Activated CD8-positive, alpha-beta memory T cell treated with anti-CD3 and anti-CD28 coated beads for 48 hours (primary cell): ENCODE measurements around the gene MAP4K2.

Experiments used
- DNase-seq, 3 experiments: peaks; one replicate each; pipeline ENCODE4 v3.0.0-alpha.2; 2020; ENCODE audit warnings: low read depth in 2 of 3, low spot score in 2 of 3

The MAP4K2 gene

DNA sequence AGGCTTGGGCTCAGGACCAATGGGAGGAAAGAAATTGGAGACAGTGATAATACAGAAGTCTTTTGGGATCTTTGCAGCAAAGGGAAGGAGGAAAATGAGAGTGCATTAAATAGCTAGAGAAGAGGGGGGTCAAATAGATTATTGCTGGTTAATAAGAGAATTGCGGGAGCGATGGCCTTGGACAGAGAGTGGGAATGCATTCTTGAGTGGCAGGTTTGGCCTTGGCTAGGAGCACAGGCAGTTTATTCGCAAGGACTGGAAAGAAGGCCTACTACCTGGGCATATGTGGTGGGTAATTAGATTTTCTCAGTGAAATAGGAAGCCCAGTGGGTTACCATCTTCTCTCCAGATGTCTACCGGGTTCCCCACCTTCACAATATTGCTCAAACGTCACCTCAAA, 10.8 kb upstream of the MAP4K2 start:
- no peak for DNase-seq

DNA sequence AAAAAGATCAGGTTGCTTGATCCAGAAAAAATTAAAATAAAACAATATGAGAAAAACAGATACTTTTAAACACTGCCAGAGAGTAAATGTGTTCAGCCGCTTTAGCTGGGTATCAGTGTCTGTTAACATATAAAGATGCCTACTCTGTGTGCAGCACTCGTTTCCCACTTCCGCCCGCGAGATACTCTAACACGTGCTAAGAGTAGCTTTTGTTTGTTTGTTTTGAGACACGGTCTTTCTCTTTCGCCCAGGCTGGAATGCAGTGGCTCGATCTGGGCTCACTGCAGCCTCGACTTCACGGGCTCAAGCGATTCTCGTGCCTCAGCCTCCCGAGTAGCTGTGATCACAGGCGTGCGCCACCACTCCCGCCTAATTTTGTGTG, 7.9 kb upstream of the MAP4K2 start:
- DNase-seq = no peak

DNA sequence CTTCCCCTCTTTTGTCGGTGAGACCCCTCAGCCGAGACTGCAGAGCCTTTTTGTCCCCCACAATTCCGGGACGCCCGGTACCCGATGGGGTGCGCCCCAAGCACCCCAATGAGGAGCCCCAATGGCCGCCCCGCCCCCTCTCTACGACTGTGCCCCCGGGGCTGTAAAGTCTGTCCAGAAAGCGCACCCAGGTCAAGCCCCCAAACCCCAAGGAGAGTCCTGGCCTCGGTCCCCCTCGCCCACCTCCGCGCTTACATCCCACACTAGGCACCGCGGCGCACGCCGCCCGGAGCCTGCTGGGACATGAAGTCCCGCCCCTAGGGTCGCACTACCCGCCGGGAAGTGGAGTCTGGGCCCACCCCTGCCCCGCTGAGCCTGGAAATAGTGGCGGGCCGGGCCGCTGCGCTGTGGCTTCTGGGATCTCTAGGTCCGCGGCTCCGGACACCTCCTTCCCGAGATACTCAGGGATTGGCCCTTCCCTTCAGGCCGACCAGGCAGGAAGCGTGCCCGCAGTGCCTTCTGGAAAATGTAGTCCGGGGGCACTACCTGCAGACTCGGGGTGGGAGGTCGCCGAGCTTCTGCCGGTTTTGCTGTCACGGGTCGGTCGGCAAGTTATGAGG, 7.4 kb upstream of the MAP4K2 start, which contains the start of gene MEN1:
Gene MEN1, minus strand, starts transcription at position 281 of the 620 bp plus-strand sequence. CDS start 442 bp downstream, outside the sequence.
- DNase-seq = peak; percentile 66 to 76 (median 71)

DNA sequence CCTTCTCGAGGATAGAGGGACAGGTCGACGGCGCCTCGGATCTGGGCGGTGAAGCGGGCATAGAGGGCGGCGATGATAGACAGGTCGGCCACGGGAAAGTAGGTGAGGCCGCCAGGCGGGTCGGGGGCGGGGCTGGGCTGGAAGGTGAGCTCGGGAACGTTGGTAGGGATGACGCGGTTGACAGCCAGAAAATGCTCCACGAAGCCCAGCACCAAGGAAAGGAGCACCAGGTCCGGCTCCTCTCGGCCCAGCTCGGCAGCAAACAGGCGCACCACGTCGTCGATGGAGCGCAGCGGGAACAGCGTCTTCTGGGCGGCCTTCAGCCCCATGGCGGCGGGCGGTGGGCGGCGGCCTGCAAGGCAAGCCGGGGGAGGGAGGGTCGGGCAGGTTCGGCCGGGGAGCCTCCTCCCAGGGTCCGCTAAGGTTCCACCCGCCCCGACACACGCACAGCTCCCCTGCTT, 6.8 kb upstream of the MAP4K2 start:
- no peak for DNase-seq

DNA sequence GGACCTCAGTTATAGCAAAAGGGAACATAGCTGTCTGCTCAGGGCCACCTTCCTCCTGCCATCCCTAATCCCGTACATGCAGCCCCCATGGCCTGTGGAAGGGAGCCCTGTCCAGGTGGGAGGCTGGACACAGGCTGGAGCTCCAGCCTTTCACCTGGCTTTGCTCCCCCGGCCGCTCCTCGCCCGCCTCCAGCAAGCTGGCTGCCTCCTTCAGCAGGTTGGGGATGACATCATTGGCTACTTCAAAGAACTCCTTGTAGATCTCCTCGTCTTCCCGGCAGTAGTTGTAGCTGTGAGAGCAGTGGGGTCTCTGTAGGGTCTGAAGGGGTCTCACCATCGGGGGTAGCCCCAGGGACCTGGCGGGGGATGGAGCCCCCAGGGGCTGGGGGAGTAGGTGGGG, 2.5 kb upstream of the MAP4K2 start:
- no peak for DNase-seq

DNA sequence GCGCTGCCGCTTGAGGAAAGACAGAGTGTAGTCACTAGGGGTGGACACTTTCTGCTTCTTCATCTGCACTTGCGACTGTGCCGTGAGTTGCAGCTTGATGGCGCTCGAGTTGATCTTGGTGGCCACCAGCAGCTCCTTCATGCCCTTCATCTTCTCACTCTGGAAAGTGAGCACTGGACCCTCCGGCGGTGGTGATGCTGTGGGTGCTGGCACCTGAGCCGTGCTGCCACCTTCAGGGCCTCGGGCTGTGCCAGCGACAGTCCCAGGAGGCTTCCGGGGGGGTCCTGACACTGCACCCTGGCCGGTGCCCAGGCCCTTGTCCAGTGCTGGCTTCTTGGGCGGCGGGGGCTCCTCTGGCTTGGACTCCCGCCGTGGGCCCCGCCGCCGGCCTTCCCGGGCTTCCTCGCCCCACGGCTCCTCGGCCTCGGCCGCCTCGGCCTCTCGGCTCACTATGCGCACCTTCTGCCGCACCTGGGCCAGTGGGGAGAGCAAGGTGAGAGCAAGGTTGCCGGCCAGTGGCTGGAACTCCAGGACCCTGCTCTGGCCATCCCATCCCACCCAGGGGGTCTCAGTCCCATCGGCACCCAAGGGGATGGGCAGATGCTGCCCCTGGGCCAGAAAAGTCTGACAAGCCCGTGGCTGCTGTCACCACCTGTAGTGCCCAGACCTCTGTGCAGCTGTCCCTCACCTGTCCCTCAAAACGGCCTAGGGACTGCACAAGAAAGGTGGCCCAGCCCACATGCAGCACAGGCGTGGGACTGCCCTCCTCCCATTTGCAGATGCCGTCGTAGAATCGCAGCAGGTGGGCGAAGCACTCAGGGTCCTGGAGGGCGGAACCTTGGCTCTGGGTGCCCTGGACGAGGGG, 1.6 kb upstream of the MAP4K2 start:
- no peak for DNase-seq

DNA sequence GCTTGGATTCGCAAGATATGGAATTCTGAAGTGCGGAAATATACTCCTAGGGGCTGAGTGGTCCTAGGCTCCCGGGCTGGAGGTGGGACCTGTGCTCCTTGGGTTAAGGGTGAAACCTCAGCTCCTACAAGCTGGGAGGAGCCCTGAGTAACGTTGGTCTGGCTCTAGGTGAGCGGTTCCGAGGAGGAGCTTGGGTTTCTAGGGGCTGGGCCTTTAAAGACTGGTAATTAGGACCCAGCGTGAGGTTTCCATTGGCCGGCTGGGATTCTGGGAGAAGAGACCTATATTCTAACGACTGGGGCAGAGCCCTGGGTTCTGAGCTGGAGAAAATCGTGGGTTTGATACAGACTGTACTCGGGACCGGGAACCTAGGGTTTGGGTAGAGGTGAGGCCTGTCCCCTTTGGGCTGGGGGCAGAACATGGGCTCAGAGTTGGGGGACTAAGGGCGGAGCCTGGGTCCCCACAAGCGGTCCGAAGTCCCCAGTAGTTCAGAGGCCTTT, 882 bp upstream of the MAP4K2 start:
- DNase-seq = no peak

DNA sequence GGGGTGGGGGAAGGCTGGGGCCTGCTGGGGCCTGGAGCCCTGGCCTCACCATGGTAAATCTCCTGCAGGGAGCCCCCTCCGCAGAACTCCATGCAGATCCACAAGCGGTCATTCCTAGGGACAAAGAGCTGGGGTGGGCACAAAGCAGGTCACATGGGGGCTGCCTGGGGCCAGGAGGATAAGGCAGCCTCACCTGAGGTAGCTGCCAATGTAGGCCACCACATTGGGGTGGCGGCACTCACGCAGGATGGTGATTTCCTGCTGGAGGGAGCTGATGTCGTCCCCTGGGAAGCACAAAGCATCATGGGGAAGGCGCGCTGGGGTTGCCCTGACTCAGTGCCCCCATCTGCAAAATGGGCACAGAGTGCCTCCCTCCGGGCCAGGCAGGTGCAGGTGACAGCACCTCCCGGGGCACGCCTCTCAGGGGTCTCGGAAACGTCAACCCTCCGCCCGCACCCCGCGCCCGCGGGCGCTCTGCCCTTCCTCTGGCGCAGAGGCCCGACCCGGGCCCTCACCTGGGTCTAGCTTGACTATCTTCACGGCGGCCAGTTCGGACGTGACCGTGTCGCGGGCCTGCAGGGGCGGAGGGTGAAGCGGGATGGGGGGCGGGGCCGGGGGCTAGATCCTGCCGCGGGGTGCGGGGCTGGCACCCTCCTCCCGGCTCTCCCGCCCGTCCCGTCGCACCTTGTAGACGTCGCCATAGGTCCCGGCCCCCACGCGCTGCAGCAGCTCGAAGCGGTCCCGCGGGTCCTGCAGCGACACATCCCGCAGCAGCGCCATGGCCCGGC, 450 bp downstream of the MAP4K2 start:
- no peak for DNase-seq

DNA sequence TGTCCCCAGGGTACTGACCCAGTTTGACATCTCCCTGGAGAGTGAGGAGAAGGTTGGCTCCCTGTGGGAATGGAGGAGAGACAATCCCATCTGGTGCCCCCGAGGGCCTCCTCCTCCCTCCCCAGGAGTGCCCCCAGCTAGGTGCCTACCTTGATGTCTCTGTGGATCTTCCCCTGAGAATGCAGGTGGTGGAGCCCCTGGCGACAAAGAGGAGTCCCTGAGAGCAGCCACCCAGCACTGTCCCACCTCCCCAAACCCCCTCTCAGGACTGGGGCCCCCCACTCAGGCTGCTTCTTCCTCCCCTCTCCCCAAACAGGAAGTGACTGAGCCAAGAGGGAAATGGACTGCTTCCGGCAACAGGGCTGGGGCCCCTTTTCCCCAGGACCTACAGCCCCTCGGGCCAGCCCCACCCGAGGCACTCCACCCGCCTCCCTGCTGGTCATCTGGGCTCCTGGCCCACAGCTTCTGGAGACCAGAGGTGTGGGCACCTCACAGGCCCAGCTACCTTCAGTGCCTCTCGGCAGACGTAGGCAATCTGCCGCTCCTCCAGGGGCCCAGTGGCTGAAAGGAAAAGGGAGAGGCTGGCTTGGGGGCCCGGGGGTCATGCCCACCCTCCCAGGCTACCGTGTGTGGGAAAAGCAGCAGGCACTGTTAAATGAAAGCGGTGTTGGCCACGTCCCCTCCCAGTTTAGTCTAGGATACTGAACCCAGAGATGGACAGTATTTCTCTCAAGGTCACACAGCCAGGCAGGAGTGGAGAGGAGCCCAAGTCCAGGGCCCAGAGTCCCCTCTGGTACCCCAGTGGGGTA, 1.2 kb downstream of the MAP4K2 start:
- DNase-seq = no peak

DNA sequence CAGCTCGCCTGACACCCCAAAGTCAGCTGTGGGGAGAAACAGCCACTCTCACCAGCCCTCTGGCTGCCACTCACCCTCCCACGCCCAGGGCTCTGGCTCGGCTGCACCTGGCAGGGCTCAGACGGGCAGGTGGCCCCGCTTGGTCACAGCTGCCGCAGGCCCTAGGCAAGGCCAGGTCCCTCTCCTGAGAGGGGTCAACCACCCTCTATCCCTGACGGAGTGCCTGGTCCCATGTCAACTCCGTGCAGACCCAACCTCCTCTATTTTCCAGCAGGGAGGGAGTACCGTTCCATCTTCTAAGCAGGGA, 1.9 kb downstream of the MAP4K2 start:
- no peak for DNase-seq

DNA sequence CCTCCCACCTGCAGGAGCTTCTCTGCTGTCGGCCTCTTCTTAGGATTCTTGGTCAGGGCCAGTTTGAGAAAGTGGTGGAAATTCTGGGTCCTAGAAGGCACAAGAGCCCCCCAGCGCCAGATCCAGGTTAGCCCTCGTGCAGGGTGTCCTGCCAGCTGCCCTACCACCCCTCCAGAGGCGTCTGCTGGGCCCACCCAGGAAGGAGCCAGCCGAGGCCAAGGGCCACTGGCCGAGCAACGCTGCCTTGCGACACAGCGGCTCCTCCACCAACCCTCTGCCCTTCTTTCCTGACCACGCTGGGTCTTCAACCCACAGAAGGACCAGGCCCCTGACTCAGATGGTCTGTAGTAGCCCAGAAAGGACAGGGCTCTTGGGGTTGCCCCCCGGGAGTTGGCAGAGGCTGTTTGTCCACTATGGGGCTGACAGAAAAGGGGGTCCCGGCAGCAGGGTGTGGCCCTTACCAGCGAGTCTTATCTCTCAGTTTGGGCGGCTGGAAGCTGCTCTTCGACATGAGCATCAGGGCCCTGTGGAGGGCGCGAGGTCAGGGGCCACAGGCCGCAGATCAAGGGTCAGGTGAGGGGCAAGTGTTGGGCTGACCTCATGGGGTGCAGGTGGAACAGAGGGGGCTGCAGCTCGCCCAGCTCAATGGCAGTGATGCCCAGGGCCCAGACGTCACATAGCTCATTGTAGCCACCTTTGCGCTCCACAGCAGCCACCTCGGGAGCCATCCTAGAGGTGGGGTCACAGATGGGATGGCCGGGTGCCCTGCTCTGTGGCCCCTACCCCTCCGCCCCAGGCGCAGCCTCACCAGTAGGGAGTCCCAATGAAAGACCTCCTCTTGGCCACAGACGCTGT, 2.5 kb downstream of the MAP4K2 start:
- no peak for DNase-seq

DNA sequence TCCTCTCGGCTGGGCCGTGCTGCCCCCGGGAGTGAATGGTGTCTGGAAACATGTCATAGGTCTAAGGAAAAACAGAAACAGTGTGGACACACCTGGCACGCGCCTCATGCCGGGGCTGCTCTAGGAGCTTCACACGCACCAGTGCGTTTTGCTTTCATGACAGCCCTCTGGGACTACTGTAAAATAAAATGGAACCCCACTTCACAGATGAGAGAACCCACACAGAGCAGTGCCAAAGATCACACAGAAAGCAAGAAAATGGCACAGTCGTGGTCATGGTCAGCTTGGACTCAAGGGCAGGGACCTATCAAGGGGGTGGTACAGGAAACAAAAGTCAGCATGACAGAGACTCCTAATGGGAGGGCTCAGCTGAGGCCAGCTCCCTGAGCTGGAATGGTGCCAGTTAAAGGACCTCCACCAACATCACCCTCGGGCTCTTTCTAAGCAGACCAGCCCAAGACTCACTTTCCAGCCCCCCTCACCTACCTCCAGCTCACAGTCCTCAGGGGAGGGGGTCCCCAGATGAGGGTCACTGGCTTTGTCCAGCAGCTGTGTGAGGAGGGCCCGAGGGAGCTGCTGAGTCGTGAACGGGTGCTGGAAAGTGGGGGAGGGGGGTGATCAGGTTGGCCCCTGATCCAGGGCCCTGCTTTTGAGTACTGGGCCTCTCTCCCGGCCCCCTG, 3.3 kb downstream of the MAP4K2 start:
- DNase-seq = no peak

DNA sequence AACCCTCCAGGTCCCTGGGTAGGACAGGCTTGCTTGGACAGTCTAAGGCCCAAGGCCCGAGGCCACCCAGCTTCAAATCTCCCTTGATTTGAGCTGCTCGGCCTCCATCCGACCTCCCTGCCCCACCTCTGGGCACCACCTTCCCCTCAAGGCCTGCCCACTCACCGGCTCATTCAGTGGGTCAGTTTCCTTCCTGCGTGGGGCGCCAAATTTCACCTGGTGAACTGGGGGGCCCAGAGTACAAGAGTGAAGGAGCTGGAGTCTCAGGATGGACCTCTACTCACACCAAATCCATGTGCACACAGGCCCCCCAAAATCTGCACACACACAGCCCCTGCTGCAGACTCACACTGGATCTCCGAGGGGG, 3.8 kb downstream of the MAP4K2 start:
- no peak for DNase-seq

DNA sequence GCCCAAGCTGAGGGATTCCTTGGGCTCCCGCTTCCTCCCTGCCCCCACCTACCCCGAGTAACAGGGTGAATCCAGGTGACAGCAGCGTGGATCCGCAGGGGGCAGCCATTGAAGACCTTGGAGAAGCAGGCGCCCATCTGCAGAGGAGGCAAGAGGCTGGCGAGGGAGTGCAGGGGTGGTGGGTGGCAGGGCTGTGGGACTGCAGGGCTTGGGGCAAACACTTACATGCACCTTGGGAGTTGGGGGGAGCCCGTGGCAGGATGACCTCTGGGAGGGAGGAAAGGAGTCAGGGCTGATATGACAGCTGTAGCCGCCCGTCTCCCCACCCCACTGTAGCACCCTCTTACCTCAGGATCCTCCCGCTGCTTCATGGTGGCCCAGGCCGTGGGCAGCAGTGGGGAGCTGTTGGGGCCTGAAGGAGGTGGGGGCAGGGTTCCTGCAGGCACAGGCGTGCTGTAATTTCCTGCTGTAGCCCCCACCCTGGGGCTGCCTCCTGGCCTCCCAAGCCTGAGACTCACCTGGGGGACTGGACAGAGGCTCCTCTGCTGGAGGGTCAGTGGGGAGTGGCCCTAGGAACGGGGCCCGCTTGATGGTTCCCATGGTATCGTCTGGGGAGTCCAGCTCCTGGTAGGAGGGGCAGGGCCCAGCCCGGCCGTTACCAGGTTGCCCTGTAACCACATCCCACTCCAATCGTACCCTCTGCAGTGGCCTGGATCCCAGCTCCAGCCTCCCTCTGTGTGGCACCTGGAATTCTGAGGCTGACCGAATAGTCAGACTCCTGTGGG, 6.1 kb downstream of the MAP4K2 start:
- DNase-seq = no peak

DNA sequence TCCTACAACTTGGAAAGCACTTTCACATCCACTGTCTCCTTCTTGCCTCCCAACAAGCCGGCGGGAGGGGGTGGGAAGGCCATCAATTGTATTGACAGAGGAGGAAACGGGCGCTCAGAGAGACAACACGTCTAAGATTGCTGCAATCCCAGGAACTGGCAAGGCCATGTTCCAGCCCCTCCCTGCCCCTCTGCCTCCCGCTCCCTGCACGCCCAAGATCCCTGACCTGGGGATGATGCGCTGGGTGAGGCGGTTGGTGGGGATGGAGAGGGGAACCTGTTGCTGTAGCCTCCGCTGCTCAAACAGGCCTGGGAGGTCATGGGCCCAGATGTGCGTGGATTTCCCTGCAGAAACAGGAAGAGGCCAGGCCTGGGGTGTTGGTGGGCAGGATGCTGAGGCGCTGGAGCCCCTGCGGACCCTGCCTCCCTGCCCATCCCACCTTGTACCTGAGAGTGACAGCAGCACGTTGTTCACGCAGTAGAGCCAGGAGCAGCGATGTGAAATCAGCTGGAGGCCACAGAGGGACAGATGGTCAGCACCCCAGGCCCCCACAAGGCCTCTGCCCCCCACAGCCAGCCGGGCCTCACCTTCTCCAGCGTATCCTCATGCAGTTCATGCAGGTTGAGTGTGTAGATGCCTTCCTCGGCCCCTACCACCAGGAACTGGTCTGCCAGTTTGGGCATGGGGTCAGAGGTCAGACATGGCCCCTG, 6.8 kb downstream of the MAP4K2 start:
- no peak for DNase-seq

DNA sequence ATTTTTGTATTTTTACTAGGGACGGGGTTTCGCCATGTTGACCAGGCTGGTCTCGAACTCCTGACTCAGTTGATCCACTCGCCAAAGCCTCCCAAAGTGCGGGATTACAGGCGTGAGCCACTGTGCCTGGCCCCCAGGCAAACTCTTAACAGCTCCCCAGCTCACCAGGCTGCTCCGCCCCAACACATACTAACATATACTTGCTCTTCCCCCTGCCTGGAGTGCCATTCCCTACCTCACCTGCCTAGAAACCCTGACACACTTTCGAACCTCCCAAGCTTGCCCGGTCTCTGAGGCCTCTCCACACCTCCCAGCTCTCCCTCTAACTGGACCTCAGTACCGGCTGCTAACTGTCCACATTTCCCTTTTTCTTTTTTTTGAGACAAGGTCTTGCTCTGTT, 8.5 kb downstream of the MAP4K2 start:
- DNase-seq = no peak

DNA sequence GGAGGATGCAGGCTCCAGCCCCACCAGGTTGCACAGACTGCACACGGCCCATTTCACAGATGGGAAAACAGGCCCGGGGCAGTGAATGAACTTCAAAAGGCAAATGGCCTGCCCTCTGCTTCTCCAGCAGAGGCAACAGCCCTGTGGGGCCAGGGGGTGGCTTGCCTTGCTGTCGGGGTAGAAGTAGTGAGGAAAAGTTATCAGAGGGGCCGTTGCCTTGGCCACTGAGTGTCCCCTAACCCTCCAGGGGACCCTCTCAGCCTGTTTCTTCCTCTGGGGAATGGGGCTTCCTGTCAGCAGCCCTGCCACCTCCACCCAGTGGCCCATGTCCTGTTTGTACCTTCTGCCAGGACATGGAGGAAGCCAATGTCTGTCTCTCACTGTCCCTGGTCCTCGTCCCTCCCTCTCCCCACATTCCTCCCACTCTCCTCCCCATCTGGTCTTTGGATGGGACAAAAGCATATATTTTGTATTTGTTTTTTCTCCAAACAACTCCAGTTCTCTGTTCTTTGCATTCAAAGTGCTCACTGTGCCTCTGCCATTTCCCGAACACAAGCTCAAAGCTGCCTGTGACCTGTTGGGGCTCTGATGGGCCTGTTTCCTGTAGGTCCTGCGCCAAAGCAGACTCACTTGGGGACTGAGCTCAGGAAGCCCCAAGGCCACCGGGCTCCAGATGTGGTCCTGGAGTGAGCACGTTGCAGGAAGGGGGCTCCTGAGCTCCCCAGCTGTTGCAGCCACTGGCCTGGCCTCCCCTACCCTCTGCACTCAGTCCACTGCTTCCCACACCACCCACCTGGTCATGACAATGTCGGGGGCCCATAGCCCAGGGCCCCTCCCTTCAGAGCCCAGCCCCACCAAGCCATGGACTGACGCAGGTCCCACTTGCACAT, 9.5 kb downstream of the MAP4K2 start:
- DNase-seq = no peak
